IPS-18c (cell line): ENCODE data around the gene AXIN1.
"Not testable (repeated sequence)": the region's sequence is repeated elsewhere in the genome, so short reads cannot be mapped to it uniquely, and the experiment has no call there.

Experiments used
- H3K4me3 ChIP-seq: 2 replicates; pipeline ENCODE4 v1.7.0; 2013; ENCODE audit warnings: low read depth, mild to moderate bottlenecking, low read length, moderate library complexity; ENCODE audit not compliant: insufficient read depth
- H3K9me3 ChIP-seq: one replicate; pipeline ENCODE4 v1.6.1; 2013; ENCODE audit warnings: mild to moderate bottlenecking, low read length, moderate library complexity; ENCODE audit not compliant: control insufficient read depth, insufficient read depth

Gene AXIN1

GRCh38 chr16:386641-387156, 34.2 kb upstream of the AXIN1 start:
- Histone ChIP-seq H3K9me3 (peaks cover 2% of the 10 kb centered on the region), H3K4me3 (no peak overlapping the region)

GRCh38 chr16:383326-384051, 31.0 kb upstream of the AXIN1 start:
- Histone ChIP-seq H3K4me3 (peak overlapping the region; percentile 68), H3K9me3 (no peaks in the 10 kb centered on the region)

GRCh38 chr16:381789-382717, 29.5 kb upstream of the AXIN1 start, which contains the start of gene PGAP6:
TSS of gene PGAP6 (minus strand) at chr16:381978. CDS start at chr16:381821, 157 bp downstream.
- H3K4me3 ChIP-seq = peak within 1 kb of the TSS; percentile 78

GRCh38 chr16:381012-381788, 28.7 kb upstream of the AXIN1 start:
- peak overlapping the region; percentile 78 for H3K4me3 ChIP-seq
- no peaks in the 10 kb centered on the region for H3K9me3 ChIP-seq

More at GRCh38 chr16:381789-382717, 29.5 kb upstream of the AXIN1 start, which contains the start of gene PGAP6:
- H3K9me3 ChIP-seq = no peaks in the 10 kb centered on the region

DNA sequence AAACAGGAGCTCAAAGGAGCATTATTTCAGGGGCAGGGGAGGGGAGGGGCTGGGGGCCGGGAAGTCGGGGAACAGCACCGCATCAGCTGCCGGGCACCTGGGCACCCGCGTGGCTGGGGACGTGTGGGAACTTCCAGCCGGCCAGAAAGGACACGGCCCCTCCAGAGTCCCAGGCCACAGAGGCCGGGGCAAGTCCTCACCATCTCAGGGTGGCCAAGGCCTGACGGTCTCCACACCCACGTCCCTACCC, 28.2 kb upstream of the AXIN1 start:
- Histone ChIP-seq H3K4me3 (peak overlapping the region; percentile 78), H3K9me3 (no peaks in the 10 kb centered on the region)

GRCh38 chr16:379961-380761, 27.6 kb upstream of the AXIN1 start:
- Histone ChIP-seq H3K4me3 (peak overlapping the region; percentile 78), H3K9me3 (no peaks in the 10 kb centered on the region)

GRCh38 chr16:379183-379960, 26.8 kb upstream of the AXIN1 start:
- peak overlapping the region; percentile 24 for H3K4me3 ChIP-seq
- no peaks in the 10 kb centered on the region for H3K9me3 ChIP-seq

GRCh38 chr16:378821-379182, 26.3 kb upstream of the AXIN1 start:
- H3K4me3 ChIP-seq = no peak overlapping the region
- H3K9me3 ChIP-seq = no peaks in the 10 kb centered on the region

- not testable (repeated sequence) for H3K4me3 ChIP-seq
Measured at GRCh38 chr16:378113-378820, 25.7 kb upstream of the AXIN1 start.

GRCh38 chr16:377419-377951, 25.0 kb upstream of the AXIN1 start:
- Histone ChIP-seq H3K9me3 (no peaks in the 10 kb centered on the region), H3K4me3 (no peak overlapping the region)

More at GRCh38 chr16:378113-378820, 25.7 kb upstream of the AXIN1 start:
- H3K9me3 ChIP-seq = not testable (repeated sequence)

DNA sequence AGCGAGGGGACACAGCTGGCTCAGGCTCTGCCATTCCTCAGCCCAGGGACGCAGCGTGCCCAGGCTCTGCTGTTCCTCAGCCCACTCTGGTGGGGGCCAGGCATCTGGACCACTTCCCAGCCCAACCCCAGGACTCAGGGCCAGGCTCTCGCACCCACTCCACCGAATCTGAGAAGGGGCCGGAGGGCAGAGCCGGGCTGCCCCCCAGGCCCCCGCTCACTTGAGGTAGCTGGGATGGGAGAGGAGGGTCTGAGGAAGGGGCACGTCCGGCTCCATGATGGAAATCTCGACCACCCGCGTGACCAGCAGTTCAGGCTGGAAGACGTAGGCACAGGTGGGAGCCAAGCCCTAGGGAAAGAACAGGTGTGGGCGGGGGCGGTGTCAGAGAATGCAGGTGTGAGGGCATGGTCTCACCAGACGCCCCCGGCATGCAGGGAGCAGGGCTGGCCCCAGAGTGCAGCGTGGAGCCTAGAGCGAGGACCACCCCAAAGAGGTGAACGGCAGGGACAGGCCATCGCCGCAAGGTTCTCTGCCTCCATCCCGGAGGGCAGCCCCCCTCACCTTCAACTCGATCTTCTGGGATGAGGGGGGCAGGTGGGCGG, 24.4 kb upstream of the AXIN1 start:
- no peak overlapping the region for H3K4me3 ChIP-seq
- H3K9me3 ChIP-seq = no peaks in the 10 kb centered on the region

- Histone ChIP-seq H3K4me3 (no peak overlapping the region), H3K9me3 (no peaks in the 10 kb centered on the region)
Measured at GRCh38 chr16:375927-376816, 23.6 kb upstream of the AXIN1 start.

DNA sequence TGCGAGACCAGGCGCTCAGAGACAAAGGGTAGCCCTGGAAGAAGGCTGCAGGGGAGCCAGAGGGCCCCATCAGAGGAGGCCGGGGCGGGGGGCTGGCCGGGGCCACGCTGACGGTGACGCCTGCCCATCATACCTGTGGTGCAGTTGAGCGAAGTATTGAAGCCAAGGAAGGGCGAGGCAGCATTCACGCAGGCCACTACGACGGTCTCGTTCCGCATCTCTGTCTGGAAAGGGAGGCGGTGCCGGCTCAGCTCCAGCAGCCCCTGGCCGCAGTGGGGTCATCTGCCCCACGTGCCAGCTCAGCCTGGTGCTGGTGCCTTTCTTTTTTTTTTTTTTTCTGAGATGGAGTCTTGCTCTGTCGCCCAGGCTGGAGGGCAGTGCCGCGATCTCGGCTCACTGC, 22.7 kb upstream of the AXIN1 start:
- Histone ChIP-seq H3K9me3 (no peaks in the 10 kb centered on the region), H3K4me3 (no peak overlapping the region)

- Histone ChIP-seq H3K9me3 (no peaks in the 10 kb centered on the region), H3K4me3 (no peak overlapping the region)
Measured at GRCh38 chr16:374616-374926, 22.0 kb upstream of the AXIN1 start.
